Spleen (tissue), 11 donors: ENCODE measurements around the gene C7orf33. TPM values are rescaled to one million over a fixed set of nuclear protein-coding genes. Genes with fewer than 3 reads are reported as not detected.

Source experiments
- DNase-seq: peaks from one replicate; pipeline ENCODE4 v3.0.0-alpha.2; 2020
- H3K27ac ChIP-seq, 8 donors: fragments of 200-600 bp; sonication (generic) in 7 of 8; 1 replicate in 4 of 8; 2 replicates in 4 of 8; pipeline versions ENCODE4 v1.5.0 to v1.8.0; 2016 to 2021; ENCODE audit warnings: inconsistent platforms in 4 of 8, mild to moderate bottlenecking in 4 of 8, moderate library complexity in 1 of 8
- H3K27me3 ChIP-seq, 7 donors: fragments of 200-600 bp; sonication (generic) in 6 of 7; replicated peaks in 1 of 7; 1 replicate in 4 of 7; 2 replicates in 3 of 7; pipeline versions ENCODE4 v1.5.0 to v1.8.0; 2016 to 2021; ENCODE audit warnings: inconsistent platforms in 3 of 7, mild to moderate bottlenecking in 1 of 7
- H3K36me3 ChIP-seq, 6 donors: fragments of 200-600 bp; sonication (generic) in 5 of 6; 1 replicate in 4 of 6; 2 replicates in 2 of 6; pipeline versions ENCODE4 v1.5.0 to v1.8.0; 2016 to 2021; ENCODE audit warnings: inconsistent platforms in 2 of 6
- H3K4me1 ChIP-seq, 6 donors: fragments of 200-600 bp; sonication (generic) in 5 of 6; 1 replicate in 3 of 6; 2 replicates in 3 of 6; pipeline versions ENCODE4 v1.5.0 to v1.8.0; 2016 to 2021; ENCODE audit warnings: inconsistent platforms in 3 of 6
- H3K4me3 ChIP-seq, 8 donors: fragments of 200-600 bp; sonication (generic) in 7 of 8; 1 replicate in 4 of 8; 2 replicates in 4 of 8; pipeline versions ENCODE4 v1.5.0 to v1.8.0; 2016 to 2021; ENCODE audit warnings: inconsistent platforms in 4 of 8, mild to moderate bottlenecking in 4 of 8, moderate library complexity in 2 of 8
- H3K9me3 ChIP-seq, 8 donors: fragments of 200-600 bp; sonication (generic) in 7 of 8; 1 replicate in 4 of 8; 2 replicates in 4 of 8; pipeline versions ENCODE4 v1.5.0 to v1.8.0; 2016 to 2021; ENCODE audit warnings: inconsistent platforms in 4 of 8
- POLR2A ChIP-seq, 3 donors: fragments of 450-650 bp; IDR thresholded peaks; one replicate each; pipeline ENCODE4 v1.5.1; 2017; ENCODE audit warnings: antibody characterized with exemption in 3 of 3, mild to moderate bottlenecking in 1 of 3
- POLR2AphosphoS5 ChIP-seq, 3 donors: sonication (generic); formaldehyde crosslinking; IDR thresholded peaks; one replicate each; pipeline ENCODE4 v1.5.1; 2017; ENCODE audit warnings: antibody characterized with exemption in 3 of 3
- WGBS, 5 donors: extraction: QIAGEN DNeasy Blood & Tissue Kit in 3 of 5; methylation state at CpG; one replicate each; pipeline versions ENCODE4 v1.1.5 to v1.1.7; 2013 to 2018; 5-methylcytosine and 5-hydroxymethylcytosine counted together
- intact Hi-C: fragments of 100-400 bp; cut with DNase I; formaldehyde crosslinking; loops from one replicate; pipeline ENCODE4 v1.15.0; 2023; ENCODE audit warnings: low total_unique reads
- polyA plus RNA-seq, 3 donors: library from polyadenylated mRNA; stranded (reverse); fragments of 200-250 nt; gene quantifications; one replicate each; pipeline ENCODE4 v1.2.1, GENCODE V29; 2013
- total RNA-seq, 7 donors: library from RNA; depleted of rRNA in 3 of 7; stranded (reverse); fragments of >200 nt in 3 of 7; fragmentation: NEBNext Ultra II Directional in 4 of 7; extraction: Animal tissue kit (Norgen Biotek cat#: 25700) in 4 of 7; gene quantifications; one replicate each; pipeline versions ENCODE4 v1.1.0 to v1.2.1, GENCODE V29; 2016 to 2021
- TF ChIP-seq, protein P1 (sequence below), 11 experiments: fragments of 200-600 bp in 7 of 11; fragments of 450-650 bp in 4 of 11; sonication (generic) in 4 of 11; IDR thresholded peaks in 8 of 11; conservative IDR thresholded peaks in 3 of 11; 1 replicate in 7 of 11; 2 replicates in 4 of 11; pipeline versions ENCODE4 v1.4.0 to v1.8.0; 2016 to 2021; ENCODE audit warnings: antibody characterized with exemption in 11 of 11, inconsistent platforms in 4 of 11, mild to moderate bottlenecking in 1 of 11
- donor health status: healthy with polysubstance abuse.
- donor health status: DM: no; HTN: no; CAD: no; lungs with moderate emphysema.
- donor health status: DM: no; HTN: no; CAD: no.
- donor health status: Bipolar disorder and iron deficiency.
- donor health status: healthy.
- donor health status: DM: no; HTN: no; CAD: no.
- donor health status: DM: yes; HTN: yes; CAD: no.

C7orf33 gene
- total and polyA plus RNA-seq, 10 donors, result not detected

DNA sequence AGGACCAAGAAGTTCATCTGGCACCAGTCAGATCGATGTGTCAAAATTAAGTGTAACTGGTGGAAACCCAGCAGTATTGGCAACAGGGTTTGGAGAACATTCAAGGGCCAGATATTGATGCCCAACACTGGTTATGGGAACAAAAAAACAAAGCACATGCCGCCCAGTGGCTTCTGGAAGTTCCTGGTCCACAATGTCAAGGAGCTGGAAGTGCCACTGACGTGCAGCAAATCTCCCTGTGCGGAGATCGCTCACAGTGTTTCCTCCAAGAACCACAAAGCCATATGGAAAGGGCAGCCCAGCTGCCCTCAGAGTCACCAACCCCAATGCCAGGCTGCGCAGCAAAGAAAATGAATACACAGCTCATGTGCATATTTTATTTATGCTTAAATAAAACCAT, 10.1 kb upstream of the C7orf33 start:
- Histone ChIP-seq H3K27ac (no peak overlapping the region), H3K27me3 (no peaks in the 10 kb centered on the region), H3K4me1 (peaks cover 0 to 8% (median 4%) of the 10 kb centered on the region in 6 donors), H3K4me3 (no peak overlapping the region), H3K9me3 (no peaks in the 10 kb centered on the region), H3K36me3 (no peaks in the 10 kb centered on the region)
- TF ChIP-seq POLR2AphosphoS5 (IDR thresholded peaks at IDR 0.05) (no peak), POLR2A (IDR thresholded peaks at IDR 0.05) (no peak)
- TF ChIP-seq, protein P1, sequence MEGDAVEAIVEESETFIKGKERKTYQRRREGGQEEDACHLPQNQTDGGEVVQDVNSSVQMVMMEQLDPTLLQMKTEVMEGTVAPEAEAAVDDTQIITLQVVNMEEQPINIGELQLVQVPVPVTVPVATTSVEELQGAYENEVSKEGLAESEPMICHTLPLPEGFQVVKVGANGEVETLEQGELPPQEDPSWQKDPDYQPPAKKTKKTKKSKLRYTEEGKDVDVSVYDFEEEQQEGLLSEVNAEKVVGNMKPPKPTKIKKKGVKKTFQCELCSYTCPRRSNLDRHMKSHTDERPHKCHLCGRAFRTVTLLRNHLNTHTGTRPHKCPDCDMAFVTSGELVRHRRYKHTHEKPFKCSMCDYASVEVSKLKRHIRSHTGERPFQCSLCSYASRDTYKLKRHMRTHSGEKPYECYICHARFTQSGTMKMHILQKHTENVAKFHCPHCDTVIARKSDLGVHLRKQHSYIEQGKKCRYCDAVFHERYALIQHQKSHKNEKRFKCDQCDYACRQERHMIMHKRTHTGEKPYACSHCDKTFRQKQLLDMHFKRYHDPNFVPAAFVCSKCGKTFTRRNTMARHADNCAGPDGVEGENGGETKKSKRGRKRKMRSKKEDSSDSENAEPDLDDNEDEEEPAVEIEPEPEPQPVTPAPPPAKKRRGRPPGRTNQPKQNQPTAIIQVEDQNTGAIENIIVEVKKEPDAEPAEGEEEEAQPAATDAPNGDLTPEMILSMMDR (IDR thresholded peaks at IDR 0.05 in 8 of 11, conservative IDR thresholded peaks at IDR 0.05 in 3 of 11), result no peak
- DNase-seq, result no peak
- WGBS, 5 donors, result 77 to 93% (median 88%) methylated on average over 6 of the region's 6 CpGs
- intact Hi-C loops, result no loop called here

DNA sequence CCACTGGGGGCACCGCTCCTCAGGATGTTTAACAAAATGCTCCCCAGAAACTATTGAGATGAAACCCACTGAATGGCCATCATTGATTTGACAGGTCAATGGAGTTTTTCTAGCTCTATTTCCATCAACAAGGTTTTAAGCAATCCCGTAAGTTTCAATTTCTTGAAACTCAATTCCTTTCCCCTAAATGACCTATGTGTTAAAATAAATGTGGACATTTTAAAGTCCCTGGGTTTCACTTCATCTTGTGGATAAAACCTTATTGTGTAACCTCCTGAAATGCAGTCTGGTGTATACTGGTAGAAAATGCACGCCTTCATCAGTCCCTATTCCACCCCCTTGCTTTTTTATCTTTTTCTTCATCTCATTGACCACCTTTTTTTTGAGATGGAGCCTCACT, 8.9 kb upstream of the C7orf33 start:
- no peak for TF ChIP-seq POLR2A (IDR thresholded peaks at IDR 0.05)
- no peak for TF ChIP-seq POLR2AphosphoS5 (IDR thresholded peaks at IDR 0.05)
- TF ChIP-seq, protein P1 (IDR thresholded peaks at IDR 0.05 in 8 of 11, conservative IDR thresholded peaks at IDR 0.05 in 3 of 11), result no peak
- Histone ChIP-seq H3K27ac (peak overlapping the region in 1 of 8 donors; percentile 65), H3K27me3 (no peaks in the 10 kb centered on the region), H3K4me3 (no peak overlapping the region), H3K4me1 (no peaks in the 10 kb centered on the region), H3K36me3 (no peaks in the 10 kb centered on the region), H3K9me3 (no peaks in the 10 kb centered on the region)
- WGBS, 5 donors, result 65 to 82% (median 76%) methylated on average over 3 of the region's 3 CpGs
- DNase-seq, result no peak
- intact Hi-C loops, result no loop called here

GRCh38 chr7:148584154-148584827, 6.3 kb upstream of the C7orf33 start:
- intact Hi-C loops, result no loop called here
- DNase-seq, result no peak
- Histone ChIP-seq H3K4me1 (no peaks in the 10 kb centered on the region), H3K36me3 (no peaks in the 10 kb centered on the region), H3K27ac (peak overlapping the region in 1 of 8 donors; percentile 57), H3K27me3 (peaks cover 0 to 6% (median 0%) of the 10 kb centered on the region in 7 donors), H3K4me3 (no peak overlapping the region), H3K9me3 (no peaks in the 10 kb centered on the region)
- WGBS, 5 donors, result 42 to 56% (median 51%) methylated on average over 5 of the region's 5 CpGs
- TF ChIP-seq, protein P1 (IDR thresholded peaks at IDR 0.05 in 8 of 11, conservative IDR thresholded peaks at IDR 0.05 in 3 of 11), result no peak
- no peak for TF ChIP-seq POLR2AphosphoS5 (IDR thresholded peaks at IDR 0.05)
- no peak for TF ChIP-seq POLR2A (IDR thresholded peaks at IDR 0.05)

DNA sequence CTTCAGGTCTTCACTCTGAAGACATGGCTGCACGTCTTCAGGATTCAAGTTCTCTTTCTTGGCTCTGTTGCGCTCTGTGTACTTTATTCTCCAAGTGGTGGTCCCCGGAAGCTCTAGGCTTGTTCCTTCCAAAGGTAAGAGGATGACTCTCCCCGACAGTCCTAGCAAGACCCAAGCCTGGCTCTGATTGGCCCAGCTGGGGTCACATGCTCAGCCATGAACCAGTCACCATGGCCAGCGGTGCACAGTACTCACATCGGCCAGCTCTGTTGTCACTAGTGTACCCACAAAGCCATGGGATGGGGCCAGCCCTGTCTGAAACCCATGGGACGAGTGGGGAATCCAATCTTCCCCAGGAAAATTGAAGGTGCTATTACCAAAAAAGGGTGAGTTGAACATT, 5.2 kb upstream of the C7orf33 start:
- H3K36me3 ChIP-seq, result no peaks in the 10 kb centered on the region
- no peak overlapping the region for H3K4me3 ChIP-seq
- H3K27me3 ChIP-seq, result peaks cover 0 to 6% (median 0%) of the 10 kb centered on the region in 7 donors
- no peak overlapping the region for H3K27ac ChIP-seq
- intact Hi-C loops, result no loop called here
- TF ChIP-seq, protein P1 (IDR thresholded peaks at IDR 0.05 in 8 of 11, conservative IDR thresholded peaks at IDR 0.05 in 3 of 11), result no peak
- TF ChIP-seq POLR2AphosphoS5 (IDR thresholded peaks at IDR 0.05), result no peak
- TF ChIP-seq POLR2A (IDR thresholded peaks at IDR 0.05), result no peak
- WGBS, 5 donors, result 91 to 98% (median 95%) methylated on average over 7 of the region's 7 CpGs
- no peak for DNase-seq
- H3K4me1 ChIP-seq, result no peaks in the 10 kb centered on the region
- no peaks in the 10 kb centered on the region for H3K9me3 ChIP-seq
